GM12878 (cell line): ENCODE results near the gene LRRC73. TPM values are rescaled to one million over a fixed set of nuclear protein-coding genes. Genes with fewer than 3 reads are reported as not detected.

Experiments used
- ATAC-seq: fragments of 200-7000 bp; cut with Tn5 transposase; 3 replicates; pipeline ENCODE4 v1.9.1; 2020; ENCODE audit warnings: mild to moderate bottlenecking, moderate library complexity
- BruUV-seq: library from RNA; stranded (reverse); fragments of 400-500 nt; replicated peaks from 2 replicates; lab custom pipeline; 2021; lab: Mats Ljungman, UMichigan
- CTCF ChIA-PET: fragments of 300-600 bp; sonication (Branson Sonifier 250); formaldehyde crosslinking; extraction: SDS; loops from one replicate; lab custom pipeline; 2021; ENCODE audit warnings: inconsistent platforms; lab: Yijun Ruan, JAX
- POLR2A ChIA-PET: fragments of 350-600 bp; formaldehyde crosslinking; extraction: SDS; loops from one replicate; lab custom pipeline; 2021; ENCODE audit warnings: inconsistent platforms; lab: Charles Lee
- RAD21 ChIA-PET: fragments of 300-600 bp; sonication (Branson Sonifier 250); formaldehyde crosslinking; loops from one replicate; lab custom pipeline; 2023; ENCODE audit warnings: antibody characterized with exemption; ENCODE audit not compliant: unreplicated experiment; lab: Charles Lee
- SMC1A ChIA-PET: fragments of 300-600 bp; sonication (Branson Sonifier 250); formaldehyde crosslinking; loops from one replicate; lab custom pipeline; 2023; ENCODE audit not compliant: unreplicated experiment, uncharacterized antibody; lab: Charles Lee
- DNase-seq: peaks from one replicate; pipeline ENCODE4 v3.0.0-alpha.2; 2011; ENCODE audit warnings: low read depth, low spot score
- FAIRE-seq: peaks from 3 replicates; lab custom pipeline; 2011; peaks lifted over from hg19 to GRCh38; lab: Jason Lieb, UNC
- H2AFZ ChIP-seq: 2 replicates; pipeline ENCODE4 v1.6.0; 2011; ENCODE audit warnings: low read depth, low read length, control low read depth; ENCODE audit not compliant: control insufficient read depth
- H3K27ac ChIP-seq: 2 replicates; pipeline ENCODE4 v1.5.1; 2011; ENCODE audit warnings: control low read depth; ENCODE audit not compliant: control insufficient read depth, insufficient read depth
- H3K27me3 ChIP-seq, 2 experiments: replicated peaks in 1 of 2; 2 replicates each; pipeline versions ENCODE4 v1.6.0 to v1.6.1; 2011; ENCODE audit warnings: low read length in 1 of 2; ENCODE audit not compliant: control insufficient read depth in 2 of 2, insufficient read depth in 2 of 2
- H3K36me3 ChIP-seq, 2 experiments: 2 replicates each; pipeline ENCODE4 v1.5.1; 2011; ENCODE audit warnings: low read length in 1 of 2; ENCODE audit not compliant: control insufficient read depth in 2 of 2, insufficient read depth in 2 of 2
- H3K4me1 ChIP-seq: 2 replicates; pipeline ENCODE4 v1.6.1; 2011; ENCODE audit warnings: mild to moderate bottlenecking, low read length, moderate library complexity, mixed read lengths; ENCODE audit not compliant: control insufficient read depth, insufficient read depth
- H3K4me2 ChIP-seq: 2 replicates; pipeline ENCODE4 v1.6.0; 2011; ENCODE audit warnings: control low read depth; ENCODE audit not compliant: control insufficient read depth, insufficient read depth
- H3K4me3 ChIP-seq: fragments of 200-600 bp; sonication (generic); 2 replicates; pipeline ENCODE4 v1.5.1; 2016
- H3K79me2 ChIP-seq: 2 replicates; pipeline ENCODE4 v1.6.0; 2011; ENCODE audit warnings: low read length; ENCODE audit not compliant: control insufficient read depth, insufficient read depth
- H3K9ac ChIP-seq: 2 replicates; pipeline ENCODE4 v1.8.0; 2011; ENCODE audit warnings: low read length, control low read depth, mixed read lengths; ENCODE audit not compliant: control insufficient read depth, insufficient read depth
- H3K9me3 ChIP-seq: replicated peaks from 3 replicates; pipeline ENCODE4 v1.5.1; 2011; ENCODE audit warnings: mild to moderate bottlenecking, low read length; ENCODE audit not compliant: control insufficient read depth, insufficient read depth
- H4K20me1 ChIP-seq: 2 replicates; pipeline ENCODE4 v1.6.0; 2011; ENCODE audit not compliant: control insufficient read depth, insufficient read depth
- CEBPZ ChIP-seq: fragments of 150-350 bp; IDR thresholded peaks from 2 replicates; pipeline ENCODE4 v1.6.1; 2016; ENCODE audit warnings: low read depth, low read length
- DPF2 ChIP-seq: fragments of 450-650 bp; IDR thresholded peaks from 2 replicates; pipeline ENCODE4 v1.6.1; 2017; ENCODE audit warnings: mild to moderate bottlenecking
- E2F4 ChIP-seq: IDR thresholded peaks from 2 replicates; pipeline ENCODE4 v1.6.1; 2012; ENCODE audit warnings: low read depth, low read length, improper control_type of control experiment
- FOS ChIP-seq: IDR thresholded peaks from 3 replicates; pipeline ENCODE4 v1.6.1; 2011; ENCODE audit warnings: borderline replicate concordance; ENCODE audit not compliant: insufficient read length; ENCODE audit errors: extremely low read depth
- IRF5 ChIP-seq: fragments of 450-650 bp; IDR thresholded peaks from 2 replicates; pipeline ENCODE4 v1.6.1; 2017; ENCODE audit warnings: borderline replicate concordance
- LARP7 ChIP-seq: fragments of 450-650 bp; IDR thresholded peaks from 2 replicates; pipeline ENCODE4 v1.6.1; 2017; ENCODE audit warnings: mild to moderate bottlenecking
- MLLT1 ChIP-seq: fragments of 450-650 bp; IDR thresholded peaks from 2 replicates; pipeline ENCODE4 v1.6.1; 2016; ENCODE audit warnings: mild to moderate bottlenecking
- NFYB ChIP-seq: IDR thresholded peaks from 2 replicates; pipeline ENCODE4 v1.6.1; 2011; ENCODE audit warnings: low read depth, mild to moderate bottlenecking, low read length, improper control_type of control experiment, moderate library complexity; ENCODE audit not compliant: insufficient read depth
- POLR2A ChIP-seq: IDR thresholded peaks from 2 replicates; pipeline ENCODE4 v1.6.1; 2011; ENCODE audit warnings: low read depth, mild to moderate bottlenecking, low read length
- POLR2AphosphoS2 ChIP-seq: IDR thresholded peaks from 2 replicates; pipeline ENCODE4 v1.6.1; 2011; ENCODE audit warnings: low read depth, mild to moderate bottlenecking, low read length, improper control_type of control experiment, moderate library complexity
- POU2F2 ChIP-seq: IDR thresholded peaks from 3 replicates; pipeline ENCODE4 v1.6.1; 2011; ENCODE audit warnings: low read depth, mild to moderate bottlenecking, low read length, borderline replicate concordance
- SP1 ChIP-seq: IDR thresholded peaks from one replicate; pipeline ENCODE4 v1.6.1; 2011; ENCODE audit warnings: low read depth, low read length
- YY1 ChIP-seq: IDR thresholded peaks from 2 replicates; pipeline ENCODE4 v1.6.1; 2011; ENCODE audit warnings: low read depth, mild to moderate bottlenecking, low read length
- ZNF24 ChIP-seq: fragments of 450-650 bp; IDR thresholded peaks from 2 replicates; pipeline ENCODE4 v1.6.1; 2017; ENCODE audit warnings: antibody characterized with exemption, mild to moderate bottlenecking
- in situ Hi-C: fragments of 300-500 bp; cut with MboI; formaldehyde crosslinking; loops from 9 replicates; pipeline ENCODE4 v1.14.3; 2018; ENCODE audit warnings: mixed read lengths
- intact Hi-C: fragments of 100-400 bp; cut with micrococcal nuclease; formaldehyde crosslinking; loops from one replicate; pipeline ENCODE4 v1.14.2; 2022; ENCODE audit not compliant: unreplicated experiment
- polyA plus RNA-seq, 11 experiments: library from polyadenylated mRNA; depleted of rRNA in 4 of 11; unstranded in 6 of 11; stranded (reverse) in 5 of 11; fragments of >200 nt; fragmentation: Nextera tagmentation in 4 of 11; fragmentation: Illumina TruSeq in 1 of 11; extraction: Ambion mirVana in 4 of 11; extraction: Trizol in 1 of 11; gene quantifications; 1 replicate in 1 of 11; 2 replicates in 10 of 11; pipeline versions ENCODE4 v1.2.1 to v1.2.3, GENCODE V29; 2011 to 2016; ENCODE audit warnings: inconsistent platforms in 2 of 11, missing spikeins in 2 of 11, low read depth in 1 of 11
- total RNA-seq, 4 experiments: library from RNA; depleted of rRNA in 3 of 4; stranded (reverse); fragments of >200 nt in 3 of 4; fragmentation: Illumina TruSeq in 1 of 4; extraction: Trizol in 1 of 4; gene quantifications; 2 replicates each; pipeline versions ENCODE4 v1.2.1 to v1.2.3, GENCODE V29; 2013 to 2021

LRRC73 gene
- total and polyA plus RNA-seq, 10 of the 15 experiments (the other 5 are each of a cell fraction or from before 2014, with no cell fraction given): 0.13 TPM; not detected in 9

- no peaks in the 10 kb centered on the region for H3K4me1 ChIP-seq
- TF ChIP-seq E2F4 (no peak), FOS (no peak), POLR2AphosphoS2 (no peak), CEBPZ (no peak), LARP7 (no peak), SP1 (no peak), IRF5 (no peak), DPF2 (no peak), MLLT1 (no peak), ZNF24 (no peak), POU2F2 (no peak), POLR2A (no peak), NFYB (no peak), YY1 (no peak)
- ChIA-PET POLR2A (no interaction called here), RAD21 (no interaction called here), CTCF (no interaction called here), SMC1A (no interaction called here)
- TSS peak; percentile 34 for BruUV-seq
- H3K9ac ChIP-seq: no peak overlapping the region
- no peak for DNase-seq
- H4K20me1 ChIP-seq: no peaks in the 10 kb centered on the region
- no peaks in the 10 kb centered on the region for H3K79me2 ChIP-seq
- FAIRE-seq: no peak
- in situ Hi-C loops (no loop called here), intact Hi-C loops (no loop called here)
- no peak overlapping the region for H3K27ac ChIP-seq
- H3K4me3 ChIP-seq: no peak overlapping the region
- no peak overlapping the region for H2AFZ ChIP-seq
- peaks cover 4 to 37% of the 10 kb centered on the region in 2 experiments for H3K36me3 ChIP-seq
- H3K4me2 ChIP-seq: no peak overlapping the region
- no peaks in the 10 kb centered on the region for H3K27me3 ChIP-seq
- no peak for ATAC-seq
- no peaks in the 10 kb centered on the region for H3K9me3 ChIP-seq
These were observed 49.2 kb upstream of the LRRC73 start for GRCh38 chr6:43559328-43559727.
